ENCODE measurements around the gene ABHD16B.

Gene ABHD16B

GRCh38 chr20:63854766-63855362, 6.4 kb upstream of the ABHD16B start:
- no peak for TF ChIP-seq CTCF (IDR thresholded peaks at IDR 0.05; ENCODE audit: low read depth, low read length)
- H3K4me3 ChIP-seq (ENCODE audit: low read depth, low read length), result no peak overlapping the region
- no peak for DNase-seq (ENCODE audit: low read depth, low spot score)
- in situ Hi-C loops (cut with HindIII; ENCODE audit: low sequenced_read_pairs), result no loop called here

DNA sequence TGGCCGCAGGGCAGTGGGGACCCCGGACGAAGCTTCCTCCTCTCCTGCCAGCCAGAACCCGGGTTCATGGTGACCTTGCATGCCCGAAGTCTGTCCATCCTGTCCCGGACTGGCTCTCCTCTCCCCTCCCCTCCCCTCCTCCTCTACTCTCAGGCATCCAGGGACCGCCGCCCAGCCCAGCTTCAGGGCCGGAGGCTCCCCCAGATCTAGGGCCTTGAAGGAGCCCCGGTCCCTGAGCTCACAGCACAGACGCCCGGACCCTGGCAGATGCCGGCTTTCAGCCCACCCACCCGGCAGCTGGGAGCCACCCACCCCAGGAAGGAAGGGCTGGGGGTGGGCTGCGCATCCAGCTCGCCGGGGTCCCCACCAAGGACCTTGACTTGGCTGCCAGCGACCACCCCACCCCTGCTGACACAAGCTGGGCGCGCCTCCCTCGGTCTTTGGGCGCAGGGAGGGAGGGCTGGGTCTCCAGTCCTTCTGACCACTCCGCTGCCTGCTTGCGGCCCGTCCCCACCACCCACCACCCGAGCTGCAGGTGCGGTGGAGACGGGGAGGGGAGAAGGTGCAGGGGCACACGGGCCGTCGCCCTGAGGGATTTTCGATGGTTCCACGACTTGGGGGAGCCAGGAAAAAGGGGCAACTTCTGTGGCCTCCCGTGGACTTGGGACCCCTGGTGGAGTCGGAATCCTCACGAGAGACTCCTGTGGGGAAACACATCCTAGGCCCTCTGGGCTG, 5.8 kb upstream of the ABHD16B start:
- no peak for TF ChIP-seq CTCF (IDR thresholded peaks at IDR 0.05; ENCODE audit: low read depth, low read length)
- in situ Hi-C loops (cut with HindIII; ENCODE audit: low sequenced_read_pairs), result no loop called here
- H3K4me3 ChIP-seq (ENCODE audit: low read depth, low read length), result no peak overlapping the region
- DNase-seq (ENCODE audit: low read depth, low spot score), result no peak

GRCh38 chr20:63856098-63856511, 5.2 kb upstream of the ABHD16B start:
- DNase-seq (ENCODE audit: low read depth, low spot score), result no peak
- in situ Hi-C loops (cut with HindIII; ENCODE audit: low sequenced_read_pairs), result no loop called here
- TF ChIP-seq CTCF (IDR thresholded peaks at IDR 0.05; ENCODE audit: low read depth, low read length), result no peak
- H3K4me3 ChIP-seq (ENCODE audit: low read depth, low read length), result no peak overlapping the region

- in situ Hi-C loops (cut with HindIII; ENCODE audit: low sequenced_read_pairs), result no loop called here
- TF ChIP-seq CTCF (IDR thresholded peaks at IDR 0.05; ENCODE audit: low read depth, low read length), result no peak
- H3K4me3 ChIP-seq (ENCODE audit: low read depth, low read length), result no peak overlapping the region
- DNase-seq (ENCODE audit: low read depth, low spot score), result peak; percentile 35
These were observed 3.4 kb upstream of the ABHD16B start for GRCh38 chr20:63857764-63858392.

DNA sequence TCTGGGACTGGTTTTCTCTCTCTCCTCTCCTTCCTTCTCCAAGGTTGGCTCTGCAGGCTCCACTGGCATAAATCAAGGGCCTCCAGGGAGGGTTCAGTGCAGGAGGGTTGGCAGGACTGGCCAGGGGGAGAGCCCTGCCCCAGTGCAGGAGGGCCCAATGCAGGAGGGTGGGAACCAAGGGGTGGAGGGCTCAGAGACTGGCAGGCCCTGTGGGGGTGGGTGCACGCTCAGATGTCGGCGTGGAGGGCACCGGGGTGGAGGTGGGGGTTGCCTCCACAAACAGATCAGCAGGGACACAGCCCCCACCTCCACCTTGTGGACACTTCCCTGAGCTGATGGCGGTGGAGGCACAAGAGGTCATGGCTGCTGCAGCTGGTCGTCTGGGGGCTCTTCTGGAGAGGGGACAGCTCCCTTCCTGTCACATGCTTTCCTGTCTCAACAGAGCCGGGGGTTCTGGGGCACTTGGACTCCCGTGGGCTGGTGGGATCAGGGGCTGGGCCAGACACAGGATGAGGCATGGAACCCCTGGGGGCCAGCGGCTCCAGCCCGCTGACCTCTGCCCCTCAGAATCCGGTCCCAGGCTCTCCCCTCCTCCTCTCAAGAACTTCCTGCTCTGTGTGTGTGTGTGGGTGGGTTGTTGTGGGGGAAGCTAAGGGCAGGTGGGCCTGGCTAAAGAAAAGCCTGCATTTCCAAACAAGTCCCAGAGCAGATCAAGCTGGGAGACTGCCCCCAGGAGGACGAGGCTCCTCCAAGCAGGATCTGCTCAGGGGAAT, 2.7 kb upstream of the ABHD16B start:
- TF ChIP-seq CTCF (IDR thresholded peaks at IDR 0.05; ENCODE audit: low read depth, low read length), result peak; percentile 55
- peak; percentile 80 for DNase-seq (ENCODE audit: low read depth, low spot score)
- in situ Hi-C loops (cut with HindIII; ENCODE audit: low sequenced_read_pairs), result no loop called here
- no peak overlapping the region for H3K4me3 ChIP-seq (ENCODE audit: low read depth, low read length)

- DNase-seq (ENCODE audit: low read depth, low spot score), result no peak
- TF ChIP-seq CTCF (IDR thresholded peaks at IDR 0.05; ENCODE audit: low read depth, low read length), result no peak
These were observed 2.1 kb upstream of the ABHD16B start for GRCh38 chr20:63859166-63859699.

More at GRCh38 chr20:63859166-63859699, 2.1 kb upstream of the ABHD16B start:
- in situ Hi-C loops (cut with HindIII; ENCODE audit: low sequenced_read_pairs), result no loop called here
- no peak overlapping the region for H3K4me3 ChIP-seq (ENCODE audit: low read depth, low read length)

All from astrocyte of the spinal cord (primary cell).